SK-MEL-5 (cell line): ENCODE results near the gene FDX2. TPM values are rescaled to one million over a fixed set of nuclear protein-coding genes. Genes with fewer than 3 reads are reported as not detected.

Experiments
- DNase-seq: peaks from one replicate; pipeline ENCODE4 v3.0.0-alpha.2; 2016; ENCODE audit warnings: low read depth, low spot score
- in situ Hi-C: cut with HindIII; loops from 2 replicates; pipeline ENCODE4 v1.10.0; 2016; ENCODE audit warnings: low sequenced_read_pairs, high pct_unique_total_duplicates, low pct_unique_long_range_greater_than_20kb
- total RNA-seq: library from RNA; depleted of rRNA; stranded (reverse); fragments of >200 nt; shearing (Covaris generic); gene quantifications from 2 replicates; pipeline ENCODE4 v1.2.3, GENCODE V29; 2014

FDX2 gene
- total RNA-seq, 1 experiment from 2014 or later: 23.1 TPM

DNA sequence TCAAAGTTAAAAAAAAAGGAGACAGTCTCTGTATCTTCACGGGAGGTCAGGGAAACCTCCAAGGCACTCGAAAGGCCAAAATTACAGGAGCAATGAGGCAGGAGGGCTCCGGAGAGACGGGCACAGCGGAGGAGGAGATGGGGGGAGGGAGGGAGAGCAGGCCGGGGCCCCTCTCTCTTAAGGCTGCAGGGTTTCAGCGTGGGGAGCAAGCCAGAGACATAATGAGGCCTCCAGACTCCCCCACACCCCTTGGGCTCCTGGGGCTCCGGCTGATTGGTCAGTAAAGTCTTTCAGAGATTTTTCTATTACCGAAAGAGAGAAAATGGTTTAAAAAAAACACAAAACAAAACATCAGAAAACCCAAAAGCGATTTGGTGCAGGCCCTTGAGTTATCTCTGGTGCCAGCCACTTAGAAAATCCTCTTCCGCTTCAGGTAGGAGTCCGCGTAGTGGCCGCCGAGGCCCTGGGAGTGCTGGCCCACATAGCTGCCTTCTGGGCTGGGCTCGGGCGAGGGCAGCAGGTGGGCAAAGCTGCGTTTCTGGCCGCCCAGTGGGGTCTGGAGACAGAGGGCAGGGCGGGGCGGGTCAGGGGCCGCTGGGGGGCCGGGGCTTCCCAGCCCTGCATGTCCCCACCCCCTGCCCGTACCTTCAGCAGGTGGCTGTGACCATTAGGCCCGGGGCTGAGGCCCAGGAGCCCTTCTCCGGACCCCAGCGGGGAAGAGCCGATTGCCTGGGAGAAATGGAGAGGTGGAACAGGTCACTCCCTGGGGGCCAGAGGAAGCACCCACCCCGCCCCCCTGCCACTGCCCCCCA, 1.4 kb upstream of the FDX2 start:
- in situ Hi-C loops: no loop called here
- DNase-seq: no peak

DNA sequence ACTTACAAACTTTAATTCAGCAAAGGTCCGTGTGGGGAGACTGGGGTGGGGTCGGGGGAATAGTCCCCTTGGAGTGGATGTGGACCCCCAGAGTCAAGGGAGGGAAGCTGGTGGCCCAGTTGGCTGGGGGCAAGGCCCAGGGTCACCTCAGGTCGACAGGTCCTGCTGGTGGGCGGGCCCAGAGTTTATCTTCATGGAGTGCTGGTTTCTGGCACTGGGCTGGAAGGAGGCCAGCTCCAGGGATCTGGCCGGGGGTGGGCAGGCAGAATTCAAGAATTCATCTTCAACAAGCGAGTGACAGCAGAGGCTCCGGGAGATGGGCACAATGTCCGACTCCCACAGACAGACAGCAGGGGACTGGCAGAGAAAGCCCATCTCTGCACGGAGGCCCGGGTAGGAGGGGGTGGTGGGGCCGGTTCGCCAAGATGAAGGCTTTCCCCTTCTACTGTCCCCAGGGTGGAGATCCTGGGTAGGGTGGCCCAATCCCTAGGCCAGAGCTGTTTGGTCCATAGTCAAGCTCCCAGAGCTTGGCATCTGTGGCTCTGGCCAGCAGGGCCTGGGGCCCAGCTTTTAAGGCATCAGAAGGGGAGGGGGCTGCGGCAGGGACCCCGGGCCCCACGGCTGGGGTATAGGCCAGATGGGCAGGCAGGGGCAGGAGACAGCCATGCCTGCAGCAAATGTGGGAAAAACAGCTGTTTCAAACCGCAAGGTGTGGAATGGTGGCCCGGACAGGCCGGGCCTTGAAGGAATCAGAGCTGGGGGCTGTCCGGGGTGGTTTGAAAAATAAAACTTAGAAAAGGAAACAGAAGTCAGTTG, 622 bp upstream of the FDX2 start:
- DNase-seq: no peak
- in situ Hi-C loops: no loop called here

DNA sequence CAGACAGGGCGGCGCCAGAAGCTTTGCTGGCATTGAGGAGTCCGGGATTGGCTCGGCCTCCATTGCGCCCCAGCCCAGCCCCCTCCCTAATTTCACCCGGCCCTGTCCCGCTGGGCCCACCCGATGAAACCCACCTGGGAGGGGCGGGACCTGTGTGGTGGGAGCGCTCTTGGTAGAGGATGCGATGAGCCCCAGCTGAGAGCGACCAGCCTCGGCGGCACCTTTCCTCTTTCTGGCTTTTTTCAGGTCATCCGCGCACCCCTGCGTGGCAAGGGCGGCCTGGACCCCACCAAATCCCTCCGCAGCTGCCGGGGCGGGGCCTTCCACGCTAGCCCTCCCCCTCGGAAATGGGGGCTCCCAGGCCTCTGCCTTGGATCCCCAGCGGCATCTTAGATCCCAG, 6.4 kb downstream of the FDX2 start, which contains the start of gene ZGLP1:
Gene ZGLP1, minus strand, starts transcription at position 393 of the 400 bp plus-strand sequence.
- no peak for DNase-seq
- in situ Hi-C loops: no loop called here

DNA sequence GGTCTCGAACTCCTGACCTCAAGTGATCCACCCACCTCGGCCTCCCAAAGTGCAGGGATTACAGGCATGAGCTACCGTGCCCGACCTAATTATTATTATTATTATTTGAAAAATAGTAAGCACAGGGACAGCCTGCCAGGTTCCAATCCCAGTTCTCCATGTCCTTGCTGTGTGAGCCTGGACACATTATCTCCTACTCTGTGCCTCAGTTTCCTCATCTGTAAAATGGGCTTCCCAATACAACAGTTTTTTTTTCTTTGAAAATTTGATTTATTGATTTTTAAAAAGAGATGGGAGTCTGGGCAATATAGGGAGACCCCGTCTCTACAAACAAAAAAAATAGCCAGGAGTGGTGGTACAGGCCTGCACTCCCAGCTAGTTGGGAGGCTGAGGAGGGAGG, 9.5 kb downstream of the FDX2 start:
- in situ Hi-C loops: no loop called here
- no peak for DNase-seq

DNA sequence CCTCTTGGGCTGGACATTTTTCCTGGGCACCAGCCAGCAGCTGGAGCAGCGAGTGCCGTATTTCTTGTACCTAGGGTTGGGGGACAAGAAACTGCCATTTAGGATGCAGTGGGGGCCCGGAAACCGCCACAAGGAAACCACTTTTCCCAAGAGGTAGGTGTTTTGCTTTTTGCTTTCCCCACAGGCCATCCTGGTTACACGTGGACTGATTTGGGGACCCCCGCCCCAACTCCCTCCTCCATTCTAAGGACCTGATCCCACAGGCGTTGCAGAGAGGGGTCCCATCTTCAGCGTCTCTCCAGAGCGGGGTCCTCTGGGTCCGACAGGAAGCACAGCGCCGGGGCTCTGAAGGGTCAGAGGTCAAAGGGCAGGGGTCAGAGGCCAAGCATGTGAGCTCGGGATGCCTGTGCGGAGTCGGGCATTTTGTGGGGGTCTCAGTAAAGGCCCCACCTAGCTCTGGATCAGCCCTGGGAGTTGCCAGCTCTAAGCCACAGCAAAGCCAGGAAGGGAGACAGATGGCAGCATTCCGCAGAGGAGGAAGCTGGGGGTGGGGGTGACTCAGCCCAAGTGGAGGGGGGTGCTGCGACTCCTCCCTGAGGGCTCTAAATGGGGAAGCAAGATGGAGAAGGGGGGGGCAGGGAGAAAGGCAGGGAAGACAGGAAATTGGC, 10.5 kb downstream of the FDX2 start:
- in situ Hi-C loops: no loop called here
- DNase-seq: no peak

DNA sequence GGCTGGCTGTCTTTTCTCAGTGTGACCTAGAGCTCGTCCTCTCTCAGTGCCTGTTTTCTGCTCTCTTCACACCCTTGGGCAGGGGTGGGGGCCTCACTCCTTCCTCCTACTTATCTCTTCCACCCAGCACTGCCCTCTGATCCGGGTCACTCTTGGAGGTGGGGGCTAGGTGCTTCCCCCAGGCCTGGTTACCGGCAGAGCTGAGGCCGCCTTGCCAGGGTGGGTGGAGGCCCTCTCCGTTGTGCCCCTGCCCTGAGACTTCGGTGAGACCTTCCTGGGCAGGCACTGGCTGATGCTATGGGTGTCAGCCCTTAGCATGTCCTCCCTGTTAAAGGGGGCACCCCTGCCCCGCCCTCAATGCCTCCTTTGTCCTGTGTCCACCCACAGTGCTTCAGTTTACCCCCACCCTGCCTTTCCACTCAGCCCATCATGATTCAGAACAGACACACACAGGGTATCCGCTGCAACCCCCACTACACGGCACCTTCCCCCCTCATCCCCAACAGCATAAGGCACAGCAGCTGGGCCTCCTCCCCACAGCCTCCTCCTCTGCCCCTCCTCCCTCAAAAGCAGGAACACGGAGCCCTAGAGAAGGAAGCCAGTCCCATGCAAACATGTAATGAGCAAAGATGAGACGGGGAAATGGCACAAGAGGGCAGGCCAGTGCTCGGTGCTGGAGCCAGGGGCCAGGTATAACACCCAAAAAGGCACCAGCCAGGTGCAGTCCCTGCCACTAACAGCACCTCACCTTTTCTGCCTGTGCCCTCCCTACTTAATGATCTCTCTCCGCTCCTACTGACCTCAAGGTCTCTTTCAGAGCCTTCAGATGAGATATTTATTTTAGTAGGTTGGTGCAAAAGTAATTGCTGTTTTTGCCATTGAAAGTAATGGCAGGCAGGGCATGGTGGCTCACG, 16.0 kb downstream of the FDX2 start:
- in situ Hi-C loops: no loop called here

DNA sequence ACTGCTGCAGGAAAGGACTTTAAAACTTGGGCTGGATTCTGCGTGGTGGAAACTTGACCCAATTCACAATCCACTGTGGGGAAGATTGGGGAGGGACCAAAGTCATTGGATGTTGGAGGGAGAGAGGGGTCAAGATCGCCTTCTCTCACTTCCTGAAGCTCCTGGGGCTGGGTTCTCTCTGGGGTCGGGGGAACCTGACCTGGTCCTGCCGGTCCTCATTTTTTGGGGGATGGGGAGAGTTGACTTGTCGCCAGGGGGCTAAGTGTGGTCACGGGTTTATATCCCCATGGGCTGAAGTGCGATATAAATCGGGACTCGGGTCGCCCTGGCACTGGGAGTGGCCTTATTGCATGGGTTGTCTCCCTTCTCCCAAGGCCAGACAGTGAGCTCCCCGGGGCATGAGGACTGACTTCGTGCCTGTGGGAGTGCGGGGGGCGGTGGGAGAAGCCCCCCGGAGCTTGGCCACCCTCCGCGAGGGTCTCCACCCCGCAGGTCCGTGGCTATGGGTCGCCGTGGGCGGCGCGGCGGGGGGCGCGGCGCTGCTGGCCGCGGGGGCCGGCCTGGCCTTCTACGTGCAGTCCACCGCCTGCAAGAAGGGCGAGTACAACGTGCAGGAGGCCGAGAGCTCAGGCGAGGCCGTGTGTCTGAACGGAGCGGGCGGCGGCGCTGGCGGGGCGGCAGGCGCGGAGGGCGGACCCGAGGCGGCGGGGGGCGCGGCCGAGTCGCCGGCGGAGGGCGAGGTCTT, 19.8 kb downstream of the FDX2 start:
- no peak for DNase-seq
- in situ Hi-C loops: no loop called here

More for the DNA sequence above, 16.0 kb downstream of the FDX2 start:
- DNase-seq: no peak

DNA sequence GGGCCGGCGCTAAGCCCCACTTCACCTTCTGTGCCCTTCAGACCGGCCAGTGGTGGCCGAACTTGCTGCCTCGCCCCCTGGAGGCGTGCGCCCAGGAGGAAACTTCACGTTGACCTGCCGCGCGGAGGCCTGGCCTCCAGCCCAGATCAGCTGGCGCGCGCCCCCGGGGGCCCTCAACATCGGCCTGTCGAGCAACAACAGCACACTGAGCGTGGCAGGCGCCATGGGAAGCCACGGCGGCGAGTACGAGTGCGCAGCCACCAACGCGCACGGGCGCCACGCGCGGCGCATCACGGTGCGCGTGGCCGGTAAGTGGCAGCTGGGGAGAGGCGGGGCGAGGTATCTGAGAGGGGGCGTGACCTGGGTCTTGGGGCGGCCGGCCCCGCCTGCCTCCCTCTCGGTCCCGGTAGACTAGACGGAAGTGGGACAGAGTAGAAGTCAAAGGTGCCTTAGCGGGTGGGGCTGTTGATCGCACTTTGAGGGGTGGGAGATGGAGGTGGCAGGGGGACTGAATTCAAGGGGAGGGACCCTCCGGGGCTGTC, 20.4 kb downstream of the FDX2 start:
- no peak for DNase-seq
- in situ Hi-C loops: no loop called here

DNA sequence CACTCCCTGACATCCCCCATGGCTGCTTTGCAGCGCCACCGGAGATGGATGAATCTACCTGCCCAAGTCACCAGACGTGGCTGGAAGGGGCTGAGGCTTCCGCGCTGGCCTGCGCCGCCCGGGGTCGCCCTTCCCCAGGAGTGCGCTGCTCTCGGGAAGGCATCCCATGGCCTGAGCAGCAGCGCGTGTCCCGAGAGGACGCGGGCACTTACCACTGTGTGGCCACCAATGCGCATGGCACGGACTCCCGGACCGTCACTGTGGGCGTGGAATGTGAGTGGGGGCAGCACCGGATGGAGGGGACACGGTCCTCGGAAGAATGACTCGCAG, 21.5 kb downstream of the FDX2 start:
- in situ Hi-C loops: no loop called here
- no peak for DNase-seq

DNA sequence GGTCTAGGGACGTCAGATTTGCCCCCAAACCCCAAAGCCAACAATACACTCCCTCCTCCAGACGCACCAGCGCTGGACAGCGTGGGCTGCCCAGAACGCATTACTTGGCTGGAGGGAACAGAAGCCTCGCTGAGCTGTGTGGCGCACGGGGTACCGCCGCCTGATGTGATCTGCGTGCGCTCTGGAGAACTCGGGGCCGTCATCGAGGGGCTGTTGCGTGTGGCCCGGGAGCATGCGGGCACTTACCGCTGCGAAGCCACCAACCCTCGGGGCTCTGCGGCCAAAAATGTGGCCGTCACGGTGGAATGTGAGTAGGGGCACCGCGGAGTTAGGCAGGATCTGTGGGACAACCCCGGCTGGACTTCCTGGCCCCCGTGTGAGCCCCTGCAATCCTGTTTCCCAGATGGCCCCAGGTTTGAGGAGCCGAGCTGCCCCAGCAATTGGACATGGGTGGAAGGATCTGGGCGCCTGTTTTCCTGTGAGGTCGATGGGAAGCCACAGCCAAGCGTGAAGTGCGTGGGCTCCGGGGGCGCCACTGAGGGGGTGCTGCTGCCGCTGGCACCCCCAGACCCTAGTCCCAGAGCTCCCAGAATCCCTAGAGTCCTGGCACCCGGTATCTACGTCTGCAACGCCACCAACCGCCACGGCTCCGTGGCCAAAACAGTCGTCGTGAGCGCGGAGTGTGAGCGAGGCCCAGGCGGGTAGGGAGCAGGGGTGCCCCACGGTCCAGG, 22.0 kb downstream of the FDX2 start:
- no peak for DNase-seq
- in situ Hi-C loops: no loop called here

DNA sequence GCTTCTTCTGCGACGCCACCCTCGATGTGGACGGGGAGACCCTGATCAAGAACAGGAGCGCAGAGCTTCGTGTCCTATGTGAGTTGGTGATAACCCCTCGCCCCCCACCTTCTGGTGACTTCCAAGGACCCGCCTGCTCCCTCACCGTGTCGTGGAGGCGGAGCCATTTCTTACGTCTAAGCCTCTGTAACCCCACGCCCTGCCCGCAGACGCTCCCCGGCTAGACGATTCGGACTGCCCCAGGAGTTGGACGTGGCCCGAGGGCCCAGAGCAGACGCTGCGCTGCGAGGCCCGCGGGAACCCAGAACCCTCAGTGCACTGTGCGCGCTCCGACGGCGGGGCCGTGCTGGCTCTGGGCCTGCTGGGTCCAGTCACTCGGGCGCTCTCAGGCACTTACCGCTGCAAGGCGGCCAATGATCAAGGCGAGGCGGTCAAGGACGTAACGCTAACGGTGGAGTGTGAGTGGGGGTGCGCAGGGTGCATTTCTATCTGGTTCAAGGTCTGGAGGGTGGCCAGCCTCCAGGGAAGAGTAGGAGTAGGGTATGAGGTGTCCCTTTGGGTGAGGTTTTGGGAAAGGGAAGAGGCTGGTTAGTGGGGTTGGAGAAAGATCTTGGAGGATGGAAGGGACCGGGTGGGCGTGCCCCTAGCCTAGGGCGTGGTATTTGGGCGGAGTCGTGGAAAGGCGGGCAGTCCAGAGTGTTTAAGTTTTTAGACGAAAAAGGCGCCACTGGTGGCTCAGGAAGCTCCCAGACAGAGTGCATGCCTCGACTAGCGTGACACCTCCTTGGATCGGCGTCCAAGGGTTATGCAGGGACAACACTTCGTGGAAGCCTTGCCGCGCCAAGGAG, 22.8 kb downstream of the FDX2 start:
- DNase-seq: no peak
- in situ Hi-C loops: no loop called here

DNA sequence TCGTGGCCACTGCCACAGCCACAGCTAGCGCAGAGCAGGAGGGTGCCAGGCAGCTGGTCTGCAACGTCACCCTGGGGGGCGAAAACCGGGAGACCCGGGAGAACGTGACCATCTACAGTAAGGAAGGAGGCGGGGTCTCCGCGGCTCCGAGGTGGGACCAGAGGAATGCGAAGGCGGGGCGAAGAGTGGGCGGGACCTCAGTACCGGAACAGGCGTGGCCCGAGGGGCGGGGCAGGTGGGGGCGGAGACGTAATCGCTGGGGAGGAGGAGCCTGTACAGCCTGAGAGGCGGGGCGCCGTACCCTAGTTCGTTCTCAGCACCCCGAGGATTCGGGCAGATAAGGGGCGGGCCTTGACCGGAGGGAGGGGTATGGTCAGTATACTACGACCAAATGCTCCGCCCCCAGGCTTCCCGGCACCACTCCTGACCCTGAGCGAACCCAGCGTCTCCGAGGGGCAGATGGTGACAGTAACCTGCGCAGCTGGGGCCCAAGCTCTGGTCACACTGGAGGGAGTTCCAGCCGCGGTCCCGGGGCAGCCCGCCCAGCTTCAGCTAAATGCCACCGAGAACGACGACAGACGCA, 23.5 kb downstream of the FDX2 start:
- DNase-seq: peak; percentile 74
- in situ Hi-C loops: no loop called here

DNA sequence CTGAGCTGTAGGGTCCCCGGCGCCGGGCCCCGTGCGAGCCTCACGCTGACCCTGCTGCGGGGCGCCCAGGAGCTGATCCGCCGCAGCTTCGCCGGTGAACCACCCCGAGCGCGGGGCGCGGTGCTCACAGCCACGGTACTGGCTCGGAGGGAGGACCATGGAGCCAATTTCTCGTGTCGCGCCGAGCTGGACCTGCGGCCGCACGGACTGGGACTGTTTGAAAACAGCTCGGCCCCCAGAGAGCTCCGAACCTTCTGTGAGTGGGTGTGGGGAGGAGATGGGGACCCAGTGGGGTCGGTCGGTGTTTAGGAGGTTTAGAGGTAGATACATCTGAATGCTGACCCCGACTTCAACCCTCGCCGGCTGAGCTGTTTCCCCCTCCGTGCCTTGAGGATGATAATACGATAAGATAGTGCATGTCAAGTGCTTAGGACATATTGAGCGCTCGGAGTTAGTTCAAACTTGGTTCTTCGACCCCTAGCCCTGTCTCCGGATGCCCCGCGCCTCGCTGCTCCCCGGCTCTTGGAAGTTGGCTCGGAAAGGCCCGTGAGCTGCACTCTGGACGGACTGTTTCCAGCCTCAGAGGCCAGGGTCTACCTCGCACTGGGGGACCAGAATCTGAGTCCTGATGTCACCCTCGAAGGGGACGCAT, 24.1 kb downstream of the FDX2 start:
- in situ Hi-C loops: no loop called here
- no peak for DNase-seq

DNA sequence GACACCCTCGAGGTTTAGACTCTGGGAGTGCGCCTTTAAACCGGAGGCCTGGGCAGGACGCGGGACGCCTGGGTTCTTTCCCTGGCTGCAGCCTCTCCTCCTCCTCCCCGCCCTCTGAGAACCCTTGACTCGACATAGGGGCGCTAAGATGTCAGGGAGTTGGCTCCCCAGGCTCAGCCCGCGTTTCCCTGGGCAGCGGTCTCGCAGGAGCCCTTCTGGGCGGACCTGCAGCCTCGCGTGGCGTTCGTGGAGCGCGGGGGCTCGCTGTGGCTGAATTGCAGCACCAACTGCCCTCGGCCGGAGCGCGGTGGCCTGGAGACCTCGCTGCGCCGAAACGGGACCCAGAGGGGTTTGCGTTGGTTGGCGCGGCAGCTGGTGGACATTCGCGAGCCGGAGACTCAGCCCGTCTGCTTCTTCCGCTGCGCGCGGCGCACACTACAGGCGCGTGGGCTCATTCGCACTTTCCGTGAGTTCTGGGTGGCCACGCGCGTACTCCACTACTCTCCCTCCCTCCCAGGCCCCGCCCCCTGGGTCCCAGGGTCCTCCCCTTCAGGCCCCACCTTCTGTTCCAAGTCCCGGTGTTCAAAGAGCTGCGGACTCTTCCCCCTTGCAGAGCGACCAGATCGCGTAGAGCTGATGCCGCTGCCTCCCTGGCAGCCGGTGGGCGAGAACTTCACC, 24.8 kb downstream of the FDX2 start:
- peak; percentile 55 for DNase-seq
- in situ Hi-C loops: no loop called here
